NB4 (cell line): ENCODE results near the gene PACSIN3.
"Not testable (repeated sequence)": the region's sequence is repeated elsewhere in the genome, so short reads cannot be mapped to it uniquely, and the experiment has no call there.

Source experiments
- DNase-seq: peaks from one replicate; pipeline ENCODE4 v3.0.0; 2010; ENCODE audit warnings: low read depth
- H3K4me3 ChIP-seq: one replicate; pipeline ENCODE4 v1.5.1; 2011; ENCODE audit warnings: mild to moderate bottlenecking, low read depth, low read length, moderate library complexity
- MYC ChIP-seq: IDR thresholded peaks from 2 replicates; pipeline ENCODE4 v1.6.1; 2011; ENCODE audit warnings: low read depth, low read length
- POLR2A ChIP-seq: IDR thresholded peaks from 2 replicates; pipeline ENCODE4 v1.6.1; 2011; ENCODE audit warnings: mild to moderate bottlenecking; ENCODE audit not compliant: insufficient read length; ENCODE audit errors: extremely low read depth
- TF ChIP-seq, protein P1 (sequence below): IDR thresholded peaks from one replicate; pipeline ENCODE4 v1.5.1; 2012; ENCODE audit warnings: low read depth, low read length
- TF ChIP-seq, protein P2 (sequence below): IDR thresholded peaks from 2 replicates; pipeline ENCODE4 v1.6.1; 2011; ENCODE audit warnings: low read depth, low read length

The PACSIN3 gene

DNA sequence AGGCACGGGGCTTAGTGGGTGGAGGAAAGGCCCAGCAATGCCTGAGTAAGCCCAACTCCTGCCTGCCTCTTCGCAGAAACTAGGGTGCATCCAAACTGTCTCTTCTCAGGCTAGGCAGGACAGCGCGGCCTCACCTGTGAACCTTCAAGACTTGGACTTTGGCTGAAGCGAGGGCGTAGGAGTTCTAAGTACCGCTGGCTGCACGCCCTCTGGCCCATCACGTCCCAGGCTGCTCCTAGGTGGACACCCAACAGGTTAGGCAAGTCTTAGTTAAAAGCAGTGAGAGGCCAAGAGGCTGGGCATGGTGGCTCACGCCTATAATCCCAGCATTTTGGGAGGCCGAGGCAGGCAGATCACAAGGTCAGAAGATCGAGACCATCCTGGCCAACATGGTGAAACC is 26.7 kb upstream of the PACSIN3 start:
- DNase-seq, result no peak
- no peak overlapping the region for H3K4me3 ChIP-seq
- TF ChIP-seq, protein P1, sequence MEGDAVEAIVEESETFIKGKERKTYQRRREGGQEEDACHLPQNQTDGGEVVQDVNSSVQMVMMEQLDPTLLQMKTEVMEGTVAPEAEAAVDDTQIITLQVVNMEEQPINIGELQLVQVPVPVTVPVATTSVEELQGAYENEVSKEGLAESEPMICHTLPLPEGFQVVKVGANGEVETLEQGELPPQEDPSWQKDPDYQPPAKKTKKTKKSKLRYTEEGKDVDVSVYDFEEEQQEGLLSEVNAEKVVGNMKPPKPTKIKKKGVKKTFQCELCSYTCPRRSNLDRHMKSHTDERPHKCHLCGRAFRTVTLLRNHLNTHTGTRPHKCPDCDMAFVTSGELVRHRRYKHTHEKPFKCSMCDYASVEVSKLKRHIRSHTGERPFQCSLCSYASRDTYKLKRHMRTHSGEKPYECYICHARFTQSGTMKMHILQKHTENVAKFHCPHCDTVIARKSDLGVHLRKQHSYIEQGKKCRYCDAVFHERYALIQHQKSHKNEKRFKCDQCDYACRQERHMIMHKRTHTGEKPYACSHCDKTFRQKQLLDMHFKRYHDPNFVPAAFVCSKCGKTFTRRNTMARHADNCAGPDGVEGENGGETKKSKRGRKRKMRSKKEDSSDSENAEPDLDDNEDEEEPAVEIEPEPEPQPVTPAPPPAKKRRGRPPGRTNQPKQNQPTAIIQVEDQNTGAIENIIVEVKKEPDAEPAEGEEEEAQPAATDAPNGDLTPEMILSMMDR, result no peak
- TF ChIP-seq MYC, result no peak
- TF ChIP-seq POLR2A, result no peak
- TF ChIP-seq, protein P2, sequence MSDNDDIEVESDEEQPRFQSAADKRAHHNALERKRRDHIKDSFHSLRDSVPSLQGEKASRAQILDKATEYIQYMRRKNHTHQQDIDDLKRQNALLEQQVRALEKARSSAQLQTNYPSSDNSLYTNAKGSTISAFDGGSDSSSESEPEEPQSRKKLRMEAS, result no peak

DNA sequence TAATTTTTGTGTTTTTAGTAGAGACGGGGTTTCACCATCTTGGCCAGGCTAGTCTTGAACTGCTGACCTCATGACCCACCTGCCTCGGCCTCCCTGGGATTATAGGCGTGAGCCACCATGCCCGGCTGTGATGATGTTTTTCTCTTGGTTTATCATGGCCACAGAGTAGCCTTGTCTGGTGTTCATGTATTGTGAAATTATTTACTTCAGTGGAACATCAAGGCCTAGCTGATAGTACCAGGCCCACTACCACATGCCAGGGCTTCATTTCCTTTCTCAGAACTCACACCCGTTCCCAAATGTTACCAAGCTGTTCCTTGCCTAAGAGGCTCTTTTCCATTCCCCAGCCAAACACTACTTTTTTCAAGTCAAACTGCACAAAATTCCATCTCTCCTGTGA is 22.4 kb upstream of the PACSIN3 start:
- no peak for DNase-seq
- no peak for TF ChIP-seq POLR2A
- no peak for TF ChIP-seq MYC
- TF ChIP-seq, protein P1, result no peak
- TF ChIP-seq, protein P2, result no peak
- no peak overlapping the region for H3K4me3 ChIP-seq

DNA sequence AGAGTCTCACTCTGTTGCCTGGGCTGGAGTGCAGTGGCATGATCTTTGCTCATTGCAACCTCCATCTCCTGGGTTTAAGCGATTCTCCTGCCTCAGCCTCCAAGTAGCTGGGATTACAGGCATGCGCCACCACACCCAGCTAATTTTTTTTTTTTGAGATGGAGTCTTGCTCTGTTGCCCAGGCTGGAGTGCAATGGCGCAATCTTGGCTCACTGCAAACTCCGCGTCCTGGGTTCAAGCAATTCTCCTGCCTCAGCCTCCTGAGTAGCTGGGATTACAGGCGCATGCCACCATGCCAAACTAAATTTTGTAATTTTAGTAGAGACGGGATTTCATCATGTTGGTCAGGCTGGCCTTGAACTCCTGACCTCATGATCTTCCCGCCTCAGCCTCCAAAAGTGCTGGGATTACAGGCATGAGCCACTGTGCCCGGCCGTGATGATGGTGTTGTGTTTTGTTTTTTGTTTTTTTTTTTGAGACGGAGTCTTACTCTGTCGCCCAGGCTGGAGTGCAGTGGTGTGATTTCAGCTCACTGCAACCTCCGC is 21.8 kb upstream of the PACSIN3 start:
- not testable (repeated sequence) for DNase-seq, H3K4me3 ChIP-seq

DNA sequence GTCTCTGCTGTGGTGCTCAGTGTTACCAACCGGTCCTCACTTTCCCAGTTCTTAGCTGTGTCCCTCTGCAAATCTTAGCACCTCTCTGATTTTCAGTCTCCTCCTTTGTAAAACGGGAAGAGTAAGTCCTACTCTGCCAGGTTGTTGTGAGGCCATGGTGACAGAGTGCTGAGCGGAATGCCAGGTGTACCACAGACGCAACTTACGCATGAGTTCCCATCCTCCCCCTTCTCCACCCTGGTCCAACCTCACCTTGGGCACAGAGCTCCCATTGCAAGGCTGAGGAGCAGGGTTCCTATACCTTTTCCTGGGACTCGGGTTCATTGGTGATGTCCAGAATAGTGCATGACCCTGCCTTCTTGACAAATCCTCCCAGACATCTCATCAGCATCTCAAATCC is 21.2 kb upstream of the PACSIN3 start:
- no peak overlapping the region for H3K4me3 ChIP-seq
- DNase-seq, result no peak
- TF ChIP-seq, protein P2, result no peak
- TF ChIP-seq, protein P1, result no peak
- TF ChIP-seq POLR2A, result no peak
- no peak for TF ChIP-seq MYC

DNA sequence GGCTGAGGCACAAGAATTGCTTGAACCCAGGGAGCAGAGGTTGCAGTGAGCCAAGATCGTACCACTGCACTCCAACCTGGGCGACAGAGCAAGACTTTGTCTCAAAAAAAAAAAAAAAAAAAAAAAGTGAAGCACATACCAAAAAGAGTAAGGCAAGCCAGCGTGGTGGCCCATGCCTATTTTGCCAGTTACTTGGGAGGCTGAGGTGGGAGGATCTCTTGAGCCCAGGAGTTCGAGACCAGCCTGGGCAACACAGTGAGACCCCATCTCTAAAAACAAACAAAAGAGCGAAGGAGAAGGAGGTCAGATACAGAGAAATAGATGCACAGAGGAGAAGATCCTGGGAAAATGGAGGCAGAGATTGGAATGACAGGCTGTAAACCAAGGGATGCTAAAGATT is 20.3 kb upstream of the PACSIN3 start:
- DNase-seq, H3K4me3 ChIP-seq: not testable (repeated sequence)

DNA sequence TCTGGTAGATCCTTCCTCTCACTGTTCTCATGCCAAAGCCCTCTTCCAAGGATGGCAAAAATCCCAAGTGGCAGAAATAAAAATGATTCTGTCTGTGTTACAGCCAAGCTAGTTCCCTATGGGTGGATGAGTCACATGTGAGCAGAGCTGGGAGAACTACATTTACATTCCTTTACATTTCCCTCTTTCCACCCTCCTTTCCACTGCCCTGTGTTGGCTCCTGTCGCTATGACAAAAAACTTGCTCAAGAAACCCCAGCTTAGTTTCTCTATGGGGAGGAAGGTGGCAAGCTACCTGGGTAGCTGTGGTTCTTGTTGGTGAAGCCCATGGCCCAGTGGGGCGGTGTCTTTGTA is 18.4 kb upstream of the PACSIN3 start:
- no peak for DNase-seq
- TF ChIP-seq POLR2A, result no peak
- TF ChIP-seq, protein P1, result no peak
- TF ChIP-seq, protein P2, result no peak
- TF ChIP-seq MYC, result no peak

DNA sequence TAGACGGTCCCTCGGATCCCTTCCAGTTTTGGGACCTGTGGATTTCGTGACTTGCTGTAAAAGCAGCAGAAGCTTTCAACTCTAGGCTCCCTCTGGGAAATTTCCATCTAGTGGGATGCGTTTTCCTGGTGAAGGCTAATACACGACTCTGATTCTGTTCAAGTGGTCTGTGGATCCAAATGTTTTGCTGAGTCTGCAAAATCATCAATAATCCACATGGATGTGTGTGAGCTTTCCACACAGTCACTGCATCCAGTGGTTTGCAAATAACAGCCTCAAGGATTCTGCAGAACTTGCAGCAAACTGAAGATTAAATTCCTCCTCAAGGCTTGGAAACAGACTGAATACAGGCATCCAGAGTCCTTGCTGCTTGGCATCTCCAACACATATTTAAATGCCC is 16.3 kb upstream of the PACSIN3 start:
- no peak for TF ChIP-seq POLR2A
- DNase-seq, result no peak
- no peak overlapping the region for H3K4me3 ChIP-seq

More for the DNA sequence above, 18.4 kb upstream of the PACSIN3 start:
- no peak overlapping the region for H3K4me3 ChIP-seq

DNA sequence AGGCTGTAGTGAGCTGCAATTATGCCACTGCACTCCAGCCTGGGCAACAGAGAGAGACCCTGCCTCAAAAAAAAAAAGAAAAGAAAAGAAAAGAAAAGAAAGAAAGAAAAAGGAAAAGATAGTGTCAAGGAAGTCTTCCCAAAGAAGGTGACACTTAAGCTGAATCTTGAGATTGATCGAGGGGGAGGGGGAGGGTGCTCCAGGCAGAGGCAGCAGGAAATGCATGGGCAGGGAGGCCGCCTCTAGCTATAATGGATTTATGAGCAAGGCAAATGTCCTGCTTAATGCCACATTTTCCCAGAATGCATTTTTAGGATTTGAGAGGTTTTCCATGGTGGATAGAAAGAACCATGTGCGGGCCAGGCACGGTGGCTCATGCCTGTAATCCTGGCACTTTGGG is 14.8 kb upstream of the PACSIN3 start:
- no peak overlapping the region for H3K4me3 ChIP-seq
- DNase-seq, result no peak

DNA sequence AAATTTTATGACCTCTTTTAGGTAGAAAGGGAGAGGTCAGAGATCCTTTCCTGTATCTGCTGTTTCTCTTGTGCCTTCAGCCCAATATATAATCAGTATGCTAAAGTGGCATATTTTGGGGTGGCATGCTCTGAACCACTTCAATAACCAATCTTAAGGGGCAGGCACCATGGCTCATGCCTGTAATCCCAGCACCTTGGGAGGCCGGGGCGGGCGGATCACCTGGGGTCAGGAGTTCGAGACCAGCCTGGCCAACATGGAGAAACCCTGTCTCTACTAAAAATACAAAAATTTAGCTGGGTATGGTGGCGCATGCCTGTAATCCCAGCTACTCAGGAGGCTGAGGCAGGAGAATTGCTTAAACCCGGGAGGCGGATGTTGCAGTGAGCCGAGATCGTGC is 11.9 kb upstream of the PACSIN3 start:
- H3K4me3 ChIP-seq, DNase-seq: not testable (repeated sequence)

More for the DNA sequence above, 14.8 kb upstream of the PACSIN3 start:
- TF ChIP-seq, protein P2, result no peak
- TF ChIP-seq MYC (no peak), POLR2A (no peak)
- TF ChIP-seq, protein P1, result no peak
